Measurements from ENCODE around the gene C5orf15.

DNA sequence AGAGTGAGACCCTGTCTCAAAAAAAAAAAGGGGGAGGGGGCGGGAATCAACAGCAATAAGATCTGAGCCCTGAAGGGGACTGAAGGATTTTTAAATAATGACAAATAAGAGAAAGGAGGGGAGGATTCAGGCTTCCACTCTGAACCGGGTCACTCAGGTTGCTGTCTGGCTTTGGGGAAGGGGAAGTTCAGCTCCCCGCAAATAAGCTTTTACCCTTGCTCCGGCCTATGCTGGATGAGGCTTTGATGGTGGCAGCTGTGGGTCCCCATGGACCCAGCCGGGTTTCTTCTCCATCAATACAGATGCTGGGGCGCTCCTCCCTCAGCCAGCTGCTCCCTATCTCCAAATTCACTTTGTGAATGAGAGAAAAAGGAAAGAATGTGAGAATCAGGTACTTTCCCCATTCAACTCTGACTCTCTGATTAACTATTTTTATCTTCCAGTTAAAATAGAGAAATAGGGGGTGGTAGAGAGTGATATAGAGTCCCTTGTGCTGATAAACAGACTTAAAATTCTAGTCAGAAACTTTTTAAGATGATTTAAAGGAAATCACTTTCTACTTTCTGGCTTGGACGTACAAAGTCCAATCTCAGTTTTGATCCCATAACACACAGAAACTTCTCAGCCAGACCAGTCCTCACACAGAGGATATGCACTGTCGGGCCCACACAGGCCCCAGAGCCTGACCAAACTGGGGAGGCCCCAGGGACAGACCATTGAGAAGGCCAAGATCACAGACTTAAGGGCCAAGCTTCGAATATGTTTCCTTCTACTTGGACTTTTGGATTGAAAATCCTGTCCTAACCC lies 39.6 kb downstream of the C5orf15 start:
- TF ChIP-seq, protein P1, sequence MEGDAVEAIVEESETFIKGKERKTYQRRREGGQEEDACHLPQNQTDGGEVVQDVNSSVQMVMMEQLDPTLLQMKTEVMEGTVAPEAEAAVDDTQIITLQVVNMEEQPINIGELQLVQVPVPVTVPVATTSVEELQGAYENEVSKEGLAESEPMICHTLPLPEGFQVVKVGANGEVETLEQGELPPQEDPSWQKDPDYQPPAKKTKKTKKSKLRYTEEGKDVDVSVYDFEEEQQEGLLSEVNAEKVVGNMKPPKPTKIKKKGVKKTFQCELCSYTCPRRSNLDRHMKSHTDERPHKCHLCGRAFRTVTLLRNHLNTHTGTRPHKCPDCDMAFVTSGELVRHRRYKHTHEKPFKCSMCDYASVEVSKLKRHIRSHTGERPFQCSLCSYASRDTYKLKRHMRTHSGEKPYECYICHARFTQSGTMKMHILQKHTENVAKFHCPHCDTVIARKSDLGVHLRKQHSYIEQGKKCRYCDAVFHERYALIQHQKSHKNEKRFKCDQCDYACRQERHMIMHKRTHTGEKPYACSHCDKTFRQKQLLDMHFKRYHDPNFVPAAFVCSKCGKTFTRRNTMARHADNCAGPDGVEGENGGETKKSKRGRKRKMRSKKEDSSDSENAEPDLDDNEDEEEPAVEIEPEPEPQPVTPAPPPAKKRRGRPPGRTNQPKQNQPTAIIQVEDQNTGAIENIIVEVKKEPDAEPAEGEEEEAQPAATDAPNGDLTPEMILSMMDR (IDR thresholded peaks at IDR 0.05; ENCODE audit: low read length) = no peak
- TF ChIP-seq EZH2 (IDR thresholded peaks at IDR 0.05; ENCODE audit: borderline replicate concordance, low read length) = no peak

All from OCI-LY1 (cell line).